DND-41 (cell line): ENCODE measurements around the gene CSTB.

Experiments used
- ATAC-seq: fragments of 200-7000 bp; cut with Tn5 transposase; 3 replicates; pipeline ENCODE4 v1.9.1; 2021; ENCODE audit warnings: low read depth; ENCODE audit not compliant: insufficient read depth
- DNase-seq: peaks from one replicate; pipeline ENCODE4 v3.0.0-alpha.2; 2020
- H2AFZ ChIP-seq: 2 replicates; pipeline ENCODE4 v1.6.0; 2012; ENCODE audit warnings: low read depth, low read length
- H3K27ac ChIP-seq: 2 replicates; pipeline ENCODE4 v1.5.1; 2012; ENCODE audit warnings: low read length, inconsistent platforms
- H3K27me3 ChIP-seq: fragments of 200-600 bp; sonication (generic); 2 replicates; pipeline ENCODE4 v1.6.0; 2012; ENCODE audit warnings: low read length, mild to moderate bottlenecking, inconsistent platforms; ENCODE audit not compliant: insufficient read depth, poor library complexity
- H3K36me3 ChIP-seq: 2 replicates; pipeline ENCODE4 v1.5.1; 2012; ENCODE audit warnings: low read length, inconsistent platforms; ENCODE audit not compliant: insufficient read depth
- H3K4me1 ChIP-seq: 2 replicates; pipeline ENCODE4 v1.5.1; 2012; ENCODE audit warnings: mild to moderate bottlenecking, low read length; ENCODE audit not compliant: insufficient read depth
- H3K4me2 ChIP-seq: 2 replicates; pipeline ENCODE4 v1.6.0; 2012; ENCODE audit warnings: mild to moderate bottlenecking, moderate library complexity, low read length, inconsistent platforms; ENCODE audit not compliant: insufficient read depth
- H3K4me3 ChIP-seq, 2 experiments: fragments of 200-600 bp in 1 of 2; shearing (Covaris generic) in 1 of 2; 2 replicates each; pipeline ENCODE4 v1.5.1; 2012 to 2016; ENCODE audit warnings: inconsistent platforms in 2 of 2, low read length in 2 of 2, mild to moderate bottlenecking in 2 of 2, low read depth in 1 of 2, moderate library complexity in 1 of 2
- H3K79me2 ChIP-seq: 2 replicates; pipeline ENCODE4 v1.6.0; 2012; ENCODE audit warnings: low read length, inconsistent platforms; ENCODE audit not compliant: insufficient read depth
- H3K9ac ChIP-seq: 2 replicates; pipeline ENCODE4 v1.6.0; 2012; ENCODE audit warnings: low read depth, mild to moderate bottlenecking, inconsistent platforms, low read length, moderate library complexity
- H3K9me3 ChIP-seq: 2 replicates; pipeline ENCODE4 v1.5.1; 2012; ENCODE audit warnings: low read length, moderate library complexity, mild to moderate bottlenecking, inconsistent platforms; ENCODE audit not compliant: insufficient read depth, severe bottlenecking
- H4K20me1 ChIP-seq: 2 replicates; pipeline ENCODE4 v1.6.0; 2012; ENCODE audit warnings: low read length; ENCODE audit not compliant: insufficient read depth
- EZH2 ChIP-seq: IDR thresholded peaks from 3 replicates; pipeline ENCODE4 v1.6.1; 2012; ENCODE audit warnings: borderline replicate concordance, low read depth, mild to moderate bottlenecking, moderate library complexity, low read length, inconsistent platforms; ENCODE audit not compliant: severe bottlenecking
- TF ChIP-seq, protein P1 (sequence below): IDR thresholded peaks from 2 replicates; pipeline ENCODE4 v1.5.1; 2012; ENCODE audit warnings: borderline replicate concordance, low read length, moderate library complexity, mild to moderate bottlenecking; ENCODE audit not compliant: poor library complexity, severe bottlenecking; ENCODE audit errors: extremely low read depth

CSTB gene

DNA sequence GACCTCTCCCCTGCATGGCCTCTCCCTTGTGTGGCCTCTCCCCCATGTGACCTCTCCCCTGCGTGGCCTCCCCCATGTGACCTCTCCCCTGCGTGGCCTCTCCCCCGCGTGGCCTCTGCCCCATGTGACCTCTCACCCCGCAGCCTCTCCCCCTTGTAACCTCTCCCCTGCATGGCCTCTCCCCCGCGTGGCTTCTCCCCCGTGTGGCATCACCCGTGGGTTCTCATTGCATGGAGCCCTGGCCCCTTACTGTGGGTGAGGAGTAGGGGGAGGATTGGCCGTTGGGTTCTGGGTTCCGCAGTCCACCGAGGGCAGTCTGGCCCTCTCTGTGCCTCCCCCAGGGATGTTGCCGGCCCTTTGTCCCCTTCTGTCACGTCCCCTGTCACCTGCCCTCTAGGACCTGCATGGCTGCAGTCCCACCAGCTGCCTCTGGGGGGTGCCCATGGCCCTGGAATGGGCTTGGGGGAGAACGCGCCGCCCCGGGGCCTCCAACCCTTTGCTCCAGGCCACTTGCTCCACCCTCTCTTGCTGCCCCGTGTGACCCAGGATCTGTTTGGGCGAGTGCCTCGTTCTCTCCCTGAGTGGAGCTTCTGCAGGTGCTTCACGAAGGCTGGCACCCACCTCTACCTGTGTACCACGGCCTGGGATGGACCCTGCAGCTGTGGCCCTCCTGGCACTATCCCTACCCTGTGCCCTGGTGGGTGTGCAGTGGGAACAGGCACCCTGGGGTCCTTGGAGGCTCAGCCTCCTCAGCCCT, 34.6 kb upstream of the CSTB start:
- Histone ChIP-seq H4K20me1 (peaks cover 22% of the 10 kb centered on the region), H3K36me3 (peaks cover 6% of the 10 kb centered on the region), H3K9ac (no peak overlapping the region), H3K27ac (no peak overlapping the region), H3K79me2 (no peaks in the 10 kb centered on the region), H3K27me3 (no peaks in the 10 kb centered on the region), H3K4me3 (no peak overlapping the region), H2AFZ (no peak overlapping the region), H3K4me2 (no peak overlapping the region), H3K4me1 (no peaks in the 10 kb centered on the region), H3K9me3 (no peaks in the 10 kb centered on the region)
- TF ChIP-seq EZH2: no peak
- TF ChIP-seq, protein P1, sequence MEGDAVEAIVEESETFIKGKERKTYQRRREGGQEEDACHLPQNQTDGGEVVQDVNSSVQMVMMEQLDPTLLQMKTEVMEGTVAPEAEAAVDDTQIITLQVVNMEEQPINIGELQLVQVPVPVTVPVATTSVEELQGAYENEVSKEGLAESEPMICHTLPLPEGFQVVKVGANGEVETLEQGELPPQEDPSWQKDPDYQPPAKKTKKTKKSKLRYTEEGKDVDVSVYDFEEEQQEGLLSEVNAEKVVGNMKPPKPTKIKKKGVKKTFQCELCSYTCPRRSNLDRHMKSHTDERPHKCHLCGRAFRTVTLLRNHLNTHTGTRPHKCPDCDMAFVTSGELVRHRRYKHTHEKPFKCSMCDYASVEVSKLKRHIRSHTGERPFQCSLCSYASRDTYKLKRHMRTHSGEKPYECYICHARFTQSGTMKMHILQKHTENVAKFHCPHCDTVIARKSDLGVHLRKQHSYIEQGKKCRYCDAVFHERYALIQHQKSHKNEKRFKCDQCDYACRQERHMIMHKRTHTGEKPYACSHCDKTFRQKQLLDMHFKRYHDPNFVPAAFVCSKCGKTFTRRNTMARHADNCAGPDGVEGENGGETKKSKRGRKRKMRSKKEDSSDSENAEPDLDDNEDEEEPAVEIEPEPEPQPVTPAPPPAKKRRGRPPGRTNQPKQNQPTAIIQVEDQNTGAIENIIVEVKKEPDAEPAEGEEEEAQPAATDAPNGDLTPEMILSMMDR: peak; percentile 95
- ATAC-seq: peak; percentile 85
- DNase-seq: peak; percentile 81

- no peaks in the 10 kb centered on the region for H3K27me3 ChIP-seq
- no peak overlapping the region for H3K27ac ChIP-seq
- no peak overlapping the region for H3K9ac ChIP-seq
- H4K20me1 ChIP-seq: peaks cover 22% of the 10 kb centered on the region
- H3K9me3 ChIP-seq: no peaks in the 10 kb centered on the region
- no peak overlapping the region for H3K4me2 ChIP-seq
- H3K4me1 ChIP-seq: no peaks in the 10 kb centered on the region
- H2AFZ ChIP-seq: no peak overlapping the region
- peaks cover 10% of the 10 kb centered on the region for H3K36me3 ChIP-seq
- TF ChIP-seq, protein P1: no peak
- no peak for TF ChIP-seq EZH2
- no peak for DNase-seq
- H3K79me2 ChIP-seq: no peaks in the 10 kb centered on the region
- ATAC-seq: no peak
- no peak overlapping the region for H3K4me3 ChIP-seq
Observed at GRCh38 chr21:43809853-43810504, 33.9 kb upstream of the CSTB start.

- H3K4me2 ChIP-seq: no peak overlapping the region
- TF ChIP-seq EZH2: no peak
- TF ChIP-seq, protein P1: no peak
- H3K36me3 ChIP-seq: peaks cover 10% of the 10 kb centered on the region
- no peaks in the 10 kb centered on the region for H3K27me3 ChIP-seq
- no peak overlapping the region for H2AFZ ChIP-seq
- peaks cover 22% of the 10 kb centered on the region for H4K20me1 ChIP-seq
- no peaks in the 10 kb centered on the region for H3K9me3 ChIP-seq
- H3K4me1 ChIP-seq: no peaks in the 10 kb centered on the region
- no peak overlapping the region for H3K4me3 ChIP-seq
- no peaks in the 10 kb centered on the region for H3K79me2 ChIP-seq
- DNase-seq (no peak), ATAC-seq (no peak)
- no peak overlapping the region for H3K9ac ChIP-seq
- H3K27ac ChIP-seq: no peak overlapping the region
Observed at GRCh38 chr21:43809346-43809799, 33.3 kb upstream of the CSTB start.
